Natural killer cell (primary cell): ENCODE data around the gene HEXD. TPM values are rescaled to one million over a fixed set of nuclear protein-coding genes. Genes with fewer than 3 reads are reported as not detected.

Experiments
- ATAC-seq, 3 donors: fragments of 150-1000 bp in 2 of 3; fragments of 200-7000 bp in 1 of 3; cut with Tn5 transposase; 1 replicate in 1 of 3; 2 replicates in 2 of 3; pipeline ENCODE4 v1.10.0; 2021; ENCODE audit warnings: mild to moderate bottlenecking in 2 of 3, moderate library complexity in 2 of 3
- DNase-seq, 2 donors: peaks; one replicate each; pipeline versions ENCODE4 v3.0.0 to v3.0.0-alpha.2; 2013 to 2021; ENCODE audit warnings: mixed read lengths in 1 of 2
- H3K27ac ChIP-seq: one replicate; pipeline ENCODE4 v1.5.1; 2013; ENCODE audit warnings: mild to moderate bottlenecking, low read length
- H3K27me3 ChIP-seq: one replicate; pipeline ENCODE4 v1.6.1; 2013; ENCODE audit warnings: low read length; ENCODE audit not compliant: control insufficient read depth, insufficient read depth
- H3K36me3 ChIP-seq: one replicate; pipeline ENCODE4 v1.6.1; 2013; ENCODE audit warnings: low read length; ENCODE audit not compliant: control insufficient read depth, insufficient read depth
- H3K4me1 ChIP-seq: one replicate; pipeline ENCODE4 v1.6.1; 2013; ENCODE audit warnings: low read length; ENCODE audit not compliant: control insufficient read depth, insufficient read depth
- H3K4me3 ChIP-seq: one replicate; pipeline ENCODE4 v1.5.1; 2013; ENCODE audit warnings: low read length
- H3K9me3 ChIP-seq: one replicate; pipeline ENCODE4 v1.6.1; 2013; ENCODE audit warnings: low read length; ENCODE audit not compliant: control insufficient read depth, insufficient read depth
- H3K27ac Mint-ChIP-seq, 2 donors: one replicate each; pipeline ENCODE4 v1.8.0; 2022; ENCODE audit warnings: mild to moderate bottlenecking in 2 of 2, mixed read lengths in 2 of 2, moderate library complexity in 1 of 2
- H3K27me3 Mint-ChIP-seq, 2 donors: one replicate each; pipeline ENCODE4 v1.8.0; 2022; ENCODE audit warnings: low read depth in 2 of 2, mixed read lengths in 2 of 2
- H3K36me3 Mint-ChIP-seq: one replicate; pipeline ENCODE4 v1.8.0; 2022; ENCODE audit warnings: mixed read lengths
- H3K4me1 Mint-ChIP-seq, 2 donors: one replicate each; pipeline ENCODE4 v1.8.0; 2022; ENCODE audit warnings: mixed read lengths in 2 of 2
- H3K4me3 Mint-ChIP-seq: one replicate; pipeline ENCODE4 v1.8.0; 2022; ENCODE audit warnings: mild to moderate bottlenecking, moderate library complexity, mixed read lengths
- H3K9me3 Mint-ChIP-seq, 2 donors: one replicate each; pipeline ENCODE4 v1.8.0; 2022; ENCODE audit warnings: mixed read lengths in 2 of 2
- WGBS: methylation state at CpG from one replicate; pipeline ENCODE4 v1.1.7; 2013; ENCODE audit warnings: missing lambda C conversion rate; ENCODE audit not compliant: insufficient coverage; 5-methylcytosine and 5-hydroxymethylcytosine counted together
- intact Hi-C: fragments of 100-400 bp; cut with micrococcal nuclease; formaldehyde crosslinking; loops from one replicate; pipeline ENCODE4 v1.14.2; 2022
- total RNA-seq, 4 donors: library from RNA; stranded (reverse); fragments of 120-200 nt in 1 of 4; gene quantifications; one replicate each; pipeline versions ENCODE4 v1.2.3 to v1.2.4, GENCODE V29; 2013 to 2022
- TF ChIP-seq, protein P1 (sequence below): fragments of 200-600 bp; IDR thresholded peaks from one replicate; pipeline ENCODE4 v1.8.0; 2022; ENCODE audit warnings: antibody characterized with exemption

HEXD gene
- total RNA-seq, 3 donors from 2014 or later (not counting 1 experiment from before 2014, with no cell fraction given): 35.7 to 57.4 (median 51.5) TPM

- peaks cover 0 to 9% of the 10 kb centered on the region in 2 donors for H3K4me1 Mint-ChIP-seq
- peaks cover 19% of the 10 kb centered on the region for H3K36me3 ChIP-seq
- TF ChIP-seq, protein P1, sequence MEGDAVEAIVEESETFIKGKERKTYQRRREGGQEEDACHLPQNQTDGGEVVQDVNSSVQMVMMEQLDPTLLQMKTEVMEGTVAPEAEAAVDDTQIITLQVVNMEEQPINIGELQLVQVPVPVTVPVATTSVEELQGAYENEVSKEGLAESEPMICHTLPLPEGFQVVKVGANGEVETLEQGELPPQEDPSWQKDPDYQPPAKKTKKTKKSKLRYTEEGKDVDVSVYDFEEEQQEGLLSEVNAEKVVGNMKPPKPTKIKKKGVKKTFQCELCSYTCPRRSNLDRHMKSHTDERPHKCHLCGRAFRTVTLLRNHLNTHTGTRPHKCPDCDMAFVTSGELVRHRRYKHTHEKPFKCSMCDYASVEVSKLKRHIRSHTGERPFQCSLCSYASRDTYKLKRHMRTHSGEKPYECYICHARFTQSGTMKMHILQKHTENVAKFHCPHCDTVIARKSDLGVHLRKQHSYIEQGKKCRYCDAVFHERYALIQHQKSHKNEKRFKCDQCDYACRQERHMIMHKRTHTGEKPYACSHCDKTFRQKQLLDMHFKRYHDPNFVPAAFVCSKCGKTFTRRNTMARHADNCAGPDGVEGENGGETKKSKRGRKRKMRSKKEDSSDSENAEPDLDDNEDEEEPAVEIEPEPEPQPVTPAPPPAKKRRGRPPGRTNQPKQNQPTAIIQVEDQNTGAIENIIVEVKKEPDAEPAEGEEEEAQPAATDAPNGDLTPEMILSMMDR: no peak
- 47% methylated on average over 13 of the region's 13 CpGs for WGBS
- no peaks in the 10 kb centered on the region for H3K9me3 ChIP-seq
- intact Hi-C loops: no loop called here
- H3K27ac ChIP-seq: no peak overlapping the region
- no peak overlapping the region for H3K27ac Mint-ChIP-seq
- H3K27me3 Mint-ChIP-seq: no peaks in the 10 kb centered on the region
- peaks cover 5% of the 10 kb centered on the region for H3K4me1 ChIP-seq
- no peak for DNase-seq
- H3K4me3 Mint-ChIP-seq: no peak overlapping the region
- no peak for ATAC-seq
- H3K9me3 Mint-ChIP-seq: no peaks in the 10 kb centered on the region
- no peak overlapping the region for H3K4me3 ChIP-seq
- H3K36me3 Mint-ChIP-seq: no peaks in the 10 kb centered on the region
- no peaks in the 10 kb centered on the region for H3K27me3 ChIP-seq
These were observed 10.9 kb upstream of the HEXD start for GRCh38 chr17:82407255-82407654.

DNA sequence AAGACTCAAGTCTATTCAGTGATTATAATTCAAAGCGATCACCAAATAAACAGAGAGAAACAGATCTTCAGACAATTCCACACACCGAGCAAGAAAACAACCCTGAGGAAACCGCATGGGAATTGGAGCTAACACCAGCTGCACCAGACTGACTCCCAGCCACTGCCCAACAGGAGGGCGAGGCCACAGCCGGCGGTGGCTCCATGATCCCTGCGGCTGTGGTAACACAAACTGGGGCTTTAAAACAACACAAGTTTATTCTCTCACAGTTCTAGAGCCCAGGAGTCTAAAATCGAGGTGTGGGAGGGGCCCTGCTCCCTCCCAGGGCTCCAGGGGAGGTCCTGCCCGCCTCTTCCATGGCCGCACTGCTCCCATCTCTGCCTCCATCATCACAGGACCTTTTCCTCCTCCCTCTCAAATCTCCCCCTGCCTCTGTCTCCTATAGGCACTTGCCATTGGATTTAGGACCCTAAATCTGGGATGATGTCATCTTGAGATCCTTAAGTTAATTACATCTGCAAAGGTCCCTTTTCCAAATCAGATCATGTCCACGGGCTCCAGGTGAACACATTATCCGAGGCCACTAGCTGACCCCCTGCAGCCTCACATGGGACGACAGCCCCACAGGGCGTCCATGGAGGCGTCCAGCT is 9.7 kb upstream of the HEXD start:
- peaks cover 0 to 9% of the 10 kb centered on the region in 2 donors for H3K4me1 Mint-ChIP-seq
- no peak overlapping the region for H3K27ac ChIP-seq
- intact Hi-C loops: no loop called here
- ATAC-seq (no peak), DNase-seq (no peak)
- H3K27me3 Mint-ChIP-seq: no peaks in the 10 kb centered on the region
- no peak overlapping the region for H3K4me3 ChIP-seq
- TF ChIP-seq, protein P1: no peak
- H3K9me3 ChIP-seq: no peaks in the 10 kb centered on the region
- 95% methylated on average over 15 of the region's 15 CpGs for WGBS
- peaks cover 17% of the 10 kb centered on the region for H3K36me3 ChIP-seq
- H3K9me3 Mint-ChIP-seq: no peaks in the 10 kb centered on the region
- H3K4me3 Mint-ChIP-seq: no peak overlapping the region
- no peaks in the 10 kb centered on the region for H3K36me3 Mint-ChIP-seq
- H3K27me3 ChIP-seq: no peaks in the 10 kb centered on the region
- peaks cover 5% of the 10 kb centered on the region for H3K4me1 ChIP-seq
- H3K27ac Mint-ChIP-seq: no peak overlapping the region

DNA sequence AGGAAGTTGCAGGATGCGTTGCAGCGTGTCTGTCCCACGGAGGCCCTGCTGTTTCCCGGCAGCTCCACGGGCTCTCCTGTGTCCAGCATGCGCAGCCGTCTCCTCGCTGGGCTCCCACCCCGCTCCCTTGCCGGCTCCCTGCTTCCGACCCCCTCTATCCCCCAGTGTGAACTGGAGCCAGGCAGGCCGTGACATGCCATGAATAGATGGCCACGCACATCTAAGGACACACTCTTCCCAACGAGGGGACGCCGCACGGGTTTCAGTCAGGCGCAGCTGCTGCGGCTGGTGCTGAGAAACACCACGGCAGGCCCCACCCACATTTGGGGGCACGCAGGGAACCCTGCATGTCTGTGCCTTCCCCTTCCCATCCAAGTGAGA is 9.2 kb upstream of the HEXD start:
- H3K4me1 Mint-ChIP-seq: peaks cover 0 to 4% of the 10 kb centered on the region in 2 donors
- H3K27me3 Mint-ChIP-seq: no peaks in the 10 kb centered on the region
- no peaks in the 10 kb centered on the region for H3K9me3 ChIP-seq
- no peak for ATAC-seq
- DNase-seq: no peak
- TF ChIP-seq, protein P1: no peak
- H3K9me3 Mint-ChIP-seq: no peaks in the 10 kb centered on the region
- no peak overlapping the region for H3K4me3 Mint-ChIP-seq
- H3K4me1 ChIP-seq: peaks cover 5% of the 10 kb centered on the region
- WGBS: 98% methylated on average over 21 of the region's 21 CpGs
- H3K4me3 ChIP-seq: no peak overlapping the region
- no peaks in the 10 kb centered on the region for H3K36me3 Mint-ChIP-seq
- H3K27me3 ChIP-seq: no peaks in the 10 kb centered on the region
- H3K27ac Mint-ChIP-seq: no peak overlapping the region
- no peak overlapping the region for H3K27ac ChIP-seq
- peaks cover 15% of the 10 kb centered on the region for H3K36me3 ChIP-seq
- intact Hi-C loops: no loop called here
